Nephron progenitor cell (in vitro differentiated cells): ENCODE results near the gene TNNI3K.
A peak's percentile ranks its signal among the peaks of the same experiment; 100 is the strongest.

Experiments
- DNase-seq: peaks from one replicate; pipeline ENCODE4 v3.0.0; 2021
- H3K27ac Mint-ChIP-seq: 2 replicates; pipeline ENCODE4 v1.8.0; 2021; ENCODE audit warnings: mild to moderate bottlenecking, moderate library complexity, mixed read lengths
- H3K27me3 Mint-ChIP-seq: 2 replicates; pipeline ENCODE4 v1.8.0; 2021; ENCODE audit warnings: mild to moderate bottlenecking, low read depth, mixed read lengths; ENCODE audit not compliant: poor library complexity
- H3K36me3 Mint-ChIP-seq: 2 replicates; pipeline ENCODE4 v1.8.0; 2021; ENCODE audit warnings: low read depth, mixed read lengths
- H3K4me1 Mint-ChIP-seq: 2 replicates; pipeline ENCODE4 v1.8.0; 2021; ENCODE audit warnings: mixed read lengths
- H3K4me3 Mint-ChIP-seq: 2 replicates; pipeline ENCODE4 v1.8.0; 2021; ENCODE audit warnings: mild to moderate bottlenecking, moderate library complexity, mixed read lengths
- H3K9me3 Mint-ChIP-seq: 2 replicates; pipeline ENCODE4 v1.8.0; 2021; ENCODE audit warnings: mild to moderate bottlenecking, moderate library complexity, mixed read lengths
- CTCF ChIP-seq: fragments of 200-600 bp; sonication (generic); IDR thresholded peaks from 2 replicates; pipeline ENCODE4 v1.5.0; 2021; ENCODE audit warnings: antibody characterized with exemption

Gene TNNI3K

GRCh38 chr1:74502432-74502831 is 267.2 kb downstream of the TNNI3K start:
- no peaks in the 10 kb centered on the region for H3K9me3 Mint-ChIP-seq
- no peak for TF ChIP-seq CTCF
- no peak overlapping the region for H3K4me3 Mint-ChIP-seq
- no peak overlapping the region for H3K27ac Mint-ChIP-seq
- DNase-seq = peak; percentile 46
- H3K36me3 Mint-ChIP-seq = no peaks in the 10 kb centered on the region
- H3K4me1 Mint-ChIP-seq = peaks cover 13% of the 10 kb centered on the region
- H3K27me3 Mint-ChIP-seq = no peaks in the 10 kb centered on the region

- Mint-ChIP-seq H3K27ac (no peak overlapping the region), H3K9me3 (no peaks in the 10 kb centered on the region), H3K4me1 (peaks cover 13% of the 10 kb centered on the region), H3K27me3 (no peaks in the 10 kb centered on the region), H3K36me3 (no peaks in the 10 kb centered on the region), H3K4me3 (no peak overlapping the region)
- DNase-seq = no peak
- TF ChIP-seq CTCF = no peak
Observed at GRCh38 chr1:74502858-74503257, 267.7 kb downstream of the TNNI3K start.

- peak; percentile 77 for DNase-seq
- Mint-ChIP-seq H3K27ac (no peak overlapping the region), H3K27me3 (no peaks in the 10 kb centered on the region), H3K9me3 (no peaks in the 10 kb centered on the region), H3K36me3 (no peaks in the 10 kb centered on the region), H3K4me1 (peaks cover 21% of the 10 kb centered on the region), H3K4me3 (no peak overlapping the region)
- TF ChIP-seq CTCF = peak; percentile 87
Observed at GRCh38 chr1:74504125-74504932, 269.1 kb downstream of the TNNI3K start.

- H3K27ac Mint-ChIP-seq = no peak overlapping the region
- H3K9me3 Mint-ChIP-seq = no peaks in the 10 kb centered on the region
- peaks cover 21% of the 10 kb centered on the region for H3K4me1 Mint-ChIP-seq
- TF ChIP-seq CTCF = no peak
- H3K4me3 Mint-ChIP-seq = no peak overlapping the region
- no peaks in the 10 kb centered on the region for H3K27me3 Mint-ChIP-seq
- no peaks in the 10 kb centered on the region for H3K36me3 Mint-ChIP-seq
- peak; percentile 9 for DNase-seq
Observed at GRCh38 chr1:74504933-74505512, 269.8 kb downstream of the TNNI3K start.

GRCh38 chr1:74505928-74506710 is 270.9 kb downstream of the TNNI3K start:
- Mint-ChIP-seq H3K4me3 (no peak overlapping the region), H3K27ac (no peak overlapping the region), H3K36me3 (no peaks in the 10 kb centered on the region), H3K4me1 (peaks cover 21% of the 10 kb centered on the region), H3K27me3 (no peaks in the 10 kb centered on the region), H3K9me3 (no peaks in the 10 kb centered on the region)
- DNase-seq = no peak
- TF ChIP-seq CTCF = no peak
